Activated naive CD4-positive, alpha-beta T cell treated with anti-CD3 and anti-CD28 coated beads for 36 hours (primary cell): ENCODE results near the gene RSU1. TPM values are rescaled to one million over a fixed set of nuclear protein-coding genes. Genes with fewer than 3 reads are reported as not detected.
A peak's percentile ranks its signal among the peaks of the same experiment; 100 is the strongest.

ENCODE experiments used
- CTCF ChIA-PET: fragments of 350-600 bp; sonication (Branson Sonifier 250); formaldehyde crosslinking; loops from one replicate; lab custom pipeline; 2021; ENCODE audit warnings: antibody characterized with exemption; lab: Charles Lee
- DNase-seq: peaks from one replicate; pipeline ENCODE4 v3.0.0-alpha.2; 2020
- H3K27ac Mint-ChIP-seq: one replicate; pipeline ENCODE4 v1.8.0; 2021; ENCODE audit warnings: mild to moderate bottlenecking, mixed read lengths
- H3K27me3 Mint-ChIP-seq: one replicate; pipeline ENCODE4 v1.8.0; 2021; ENCODE audit warnings: low read depth, mixed read lengths
- H3K36me3 Mint-ChIP-seq: one replicate; pipeline ENCODE4 v1.8.0; 2021; ENCODE audit warnings: low read depth, mixed read lengths
- H3K4me1 Mint-ChIP-seq: one replicate; pipeline ENCODE4 v1.8.0; 2021; ENCODE audit warnings: low read depth, mixed read lengths
- H3K4me3 Mint-ChIP-seq: one replicate; pipeline ENCODE4 v1.8.0; 2021; ENCODE audit warnings: mild to moderate bottlenecking, moderate library complexity, mixed read lengths
- H3K9me3 Mint-ChIP-seq: one replicate; pipeline ENCODE4 v1.8.0; 2021; ENCODE audit warnings: mixed read lengths
- intact Hi-C: fragments of 100-400 bp; cut with micrococcal nuclease; formaldehyde crosslinking; loops from one replicate; pipeline ENCODE4 v1.15.1; 2023
- total RNA-seq, 2 experiments: library from RNA; stranded (reverse); gene quantifications; one replicate each; pipeline ENCODE4 v1.2.3, GENCODE V29; 2021

RSU1 gene
- total RNA-seq, 2 experiments from 2014 or later, result 43.4 to 45.1 TPM

GRCh38 chr10:16689227-16689626 is 128.0 kb downstream of the RSU1 start:
- Mint-ChIP-seq H3K36me3 (peaks cover 18% of the 10 kb centered on the region), H3K9me3 (no peaks in the 10 kb centered on the region), H3K4me3 (no peak overlapping the region), H3K4me1 (no peaks in the 10 kb centered on the region), H3K27me3 (no peaks in the 10 kb centered on the region), H3K27ac (no peak overlapping the region)
- CTCF ChIA-PET, result no interaction called here
- no peak for DNase-seq
- intact Hi-C loops, result no loop called here

GRCh38 chr10:16686054-16686902 is 130.9 kb downstream of the RSU1 start:
- Mint-ChIP-seq H3K27ac (no peak overlapping the region), H3K36me3 (peaks cover 12% of the 10 kb centered on the region), H3K9me3 (no peaks in the 10 kb centered on the region), H3K4me1 (no peaks in the 10 kb centered on the region), H3K4me3 (no peak overlapping the region), H3K27me3 (no peaks in the 10 kb centered on the region)
- no peak for DNase-seq
- intact Hi-C loops, result no loop called here
- CTCF ChIA-PET, result interaction anchor here (0.7 kb wide), 1 partner anchor 513 kb away, joined by 3 read pairs; no protein-coding TSS in a partner anchor

DNA sequence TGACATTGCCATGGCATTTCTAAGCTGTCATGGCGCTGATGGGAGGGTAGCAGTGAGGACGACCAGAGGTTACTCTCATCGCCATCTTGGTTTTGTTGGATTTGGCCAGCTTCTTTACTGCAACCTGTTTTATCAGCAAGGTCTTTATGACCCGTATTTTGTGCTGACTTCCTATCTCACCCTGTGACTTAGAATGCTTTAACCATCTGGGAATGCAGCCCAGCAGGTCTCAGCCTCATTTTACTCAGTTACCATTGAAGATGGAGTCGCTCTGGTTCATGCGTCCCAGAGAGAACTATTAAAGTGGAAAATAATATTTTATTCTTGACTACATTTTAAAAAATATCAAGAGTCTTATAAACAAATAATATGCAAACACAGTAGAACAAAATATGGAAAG is 131.7 kb downstream of the RSU1 start:
- no peak for DNase-seq
- H3K9me3 Mint-ChIP-seq, result no peaks in the 10 kb centered on the region
- H3K36me3 Mint-ChIP-seq, result peaks cover 10% of the 10 kb centered on the region
- H3K4me1 Mint-ChIP-seq, result no peaks in the 10 kb centered on the region
- intact Hi-C loops, result no loop called here
- CTCF ChIA-PET, result no interaction called here
- H3K4me3 Mint-ChIP-seq, result no peak overlapping the region
- no peak overlapping the region for H3K27ac Mint-ChIP-seq
- no peaks in the 10 kb centered on the region for H3K27me3 Mint-ChIP-seq

- H3K4me3 Mint-ChIP-seq, result no peak overlapping the region
- H3K4me1 Mint-ChIP-seq, result no peaks in the 10 kb centered on the region
- intact Hi-C loops, result no loop called here
- H3K27me3 Mint-ChIP-seq, result no peaks in the 10 kb centered on the region
- H3K9me3 Mint-ChIP-seq, result peaks cover 4% of the 10 kb centered on the region
- no peak overlapping the region for H3K27ac Mint-ChIP-seq
- no peak for DNase-seq
- H3K36me3 Mint-ChIP-seq, result peaks cover 27% of the 10 kb centered on the region
- CTCF ChIA-PET, result no interaction called here
Measured at GRCh38 chr10:16681521-16681920, 135.7 kb downstream of the RSU1 start.

DNA sequence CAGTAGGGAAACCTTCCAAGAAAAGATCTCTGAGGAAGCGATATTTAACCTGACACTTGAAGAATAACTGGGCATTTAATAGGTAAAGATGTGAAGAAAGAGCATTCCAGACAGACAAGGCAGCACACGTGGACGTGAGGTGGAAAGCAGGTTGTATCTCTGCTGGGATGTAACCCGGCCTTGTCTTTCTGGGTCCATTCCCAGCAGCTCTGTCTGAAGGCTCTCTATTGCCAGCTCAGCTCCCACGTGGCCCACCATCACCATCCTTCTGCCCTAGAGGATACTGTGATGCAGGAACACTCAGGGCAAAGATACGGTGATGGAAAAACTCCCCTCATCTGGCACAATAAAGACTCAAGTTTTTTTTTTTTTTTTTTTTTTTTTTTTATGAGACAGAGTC is 137.7 kb downstream of the RSU1 start:
- CTCF ChIA-PET, result no interaction called here
- H3K27ac Mint-ChIP-seq, result no peak overlapping the region
- no peaks in the 10 kb centered on the region for H3K27me3 Mint-ChIP-seq
- DNase-seq, result no peak
- intact Hi-C loops, result no loop called here
- peaks cover 33% of the 10 kb centered on the region for H3K36me3 Mint-ChIP-seq
- H3K4me1 Mint-ChIP-seq, result no peaks in the 10 kb centered on the region
- H3K4me3 Mint-ChIP-seq, result no peak overlapping the region
- peaks cover 4% of the 10 kb centered on the region for H3K9me3 Mint-ChIP-seq

GRCh38 chr10:16675334-16675733 is 141.9 kb downstream of the RSU1 start:
- Mint-ChIP-seq H3K27ac (no peak overlapping the region), H3K4me1 (no peaks in the 10 kb centered on the region), H3K36me3 (peaks cover 36% of the 10 kb centered on the region), H3K9me3 (peaks cover 4% of the 10 kb centered on the region), H3K4me3 (no peak overlapping the region), H3K27me3 (no peaks in the 10 kb centered on the region)
- no peak for DNase-seq
- CTCF ChIA-PET, result no interaction called here
- intact Hi-C loops, result no loop called here

GRCh38 chr10:16674147-16674703 is 143.0 kb downstream of the RSU1 start:
- Mint-ChIP-seq H3K4me3 (no peak overlapping the region), H3K9me3 (peaks cover 4% of the 10 kb centered on the region), H3K27ac (no peak overlapping the region), H3K27me3 (no peaks in the 10 kb centered on the region), H3K36me3 (peaks cover 41% of the 10 kb centered on the region), H3K4me1 (no peaks in the 10 kb centered on the region)
- no peak for DNase-seq
- intact Hi-C loops, result no loop called here
- CTCF ChIA-PET, result interaction anchor here (0.6 to 1.5 kb wide), 3 partner anchors 46 to 1033 kb away, joined by 3 to 5 read pairs (median 4); no protein-coding TSS in a partner anchor

GRCh38 chr10:16673443-16673842 is 143.8 kb downstream of the RSU1 start:
- intact Hi-C loops, result no loop called here
- H3K27me3 Mint-ChIP-seq, result no peaks in the 10 kb centered on the region
- no peak overlapping the region for H3K27ac Mint-ChIP-seq
- peaks cover 42% of the 10 kb centered on the region for H3K36me3 Mint-ChIP-seq
- H3K4me3 Mint-ChIP-seq, result no peak overlapping the region
- H3K9me3 Mint-ChIP-seq, result peaks cover 4% of the 10 kb centered on the region
- peaks cover 2% of the 10 kb centered on the region for H3K4me1 Mint-ChIP-seq
- no peak for DNase-seq
- CTCF ChIA-PET, result interaction anchor here (1.5 kb wide), 1 partner anchor 104 kb away, joined by 4 read pairs; no protein-coding TSS in a partner anchor

GRCh38 chr10:16663444-16663843 is 153.8 kb downstream of the RSU1 start:
- intact Hi-C loops, result no loop called here
- H3K27ac Mint-ChIP-seq, result no peak overlapping the region
- H3K27me3 Mint-ChIP-seq, result no peaks in the 10 kb centered on the region
- H3K4me1 Mint-ChIP-seq, result peaks cover 21% of the 10 kb centered on the region
- H3K36me3 Mint-ChIP-seq, result peaks cover 3% of the 10 kb centered on the region
- no peak overlapping the region for H3K4me3 Mint-ChIP-seq
- no peak for DNase-seq
- no peaks in the 10 kb centered on the region for H3K9me3 Mint-ChIP-seq
- CTCF ChIA-PET, result no interaction called here

GRCh38 chr10:16662923-16663322 is 154.3 kb downstream of the RSU1 start:
- Mint-ChIP-seq H3K9me3 (no peaks in the 10 kb centered on the region), H3K4me3 (no peak overlapping the region), H3K4me1 (peaks cover 19% of the 10 kb centered on the region), H3K27ac (no peak overlapping the region), H3K36me3 (no peaks in the 10 kb centered on the region), H3K27me3 (no peaks in the 10 kb centered on the region)
- CTCF ChIA-PET, result no interaction called here
- DNase-seq, result no peak
- intact Hi-C loops, result no loop called here

DNA sequence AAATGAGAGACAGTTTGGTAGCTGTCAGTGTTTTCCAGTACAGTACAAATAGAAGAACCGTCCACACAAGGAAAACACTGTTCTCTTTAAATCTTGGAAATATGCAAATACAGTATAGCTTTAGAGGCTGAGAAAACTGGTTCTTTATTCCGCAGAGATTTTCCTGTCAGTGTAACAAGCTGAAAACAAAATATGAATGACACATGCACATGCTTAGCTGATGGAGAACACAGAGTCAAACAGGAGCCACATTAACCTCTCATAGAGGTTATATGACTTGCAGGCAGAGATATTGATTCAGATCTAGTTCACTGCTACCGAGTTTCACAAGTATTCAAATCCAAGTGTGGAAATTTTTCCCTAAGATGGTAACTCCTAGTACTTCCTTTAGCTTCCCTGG is 160.3 kb downstream of the RSU1 start:
- H3K4me1 Mint-ChIP-seq, result peaks cover 22% of the 10 kb centered on the region

DNA sequence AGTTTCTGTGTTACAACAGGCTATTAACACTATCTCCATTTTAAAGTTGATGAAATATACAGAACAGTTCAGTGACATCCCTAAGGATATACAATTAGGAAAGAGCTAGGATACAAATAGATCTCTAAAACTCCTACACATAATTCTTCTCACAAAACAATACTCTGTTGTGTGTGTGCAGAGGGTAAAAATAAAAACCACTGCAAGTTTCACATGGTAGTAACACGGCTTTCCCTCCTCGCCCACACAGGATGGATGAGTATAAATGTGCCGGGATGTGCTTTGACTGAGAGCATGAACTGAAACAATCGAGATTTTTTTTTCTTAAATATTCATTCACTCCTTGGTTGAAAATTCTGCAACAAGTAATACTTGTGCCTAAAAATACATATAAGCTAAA is 164.0 kb downstream of the RSU1 start:
- Mint-ChIP-seq H3K9me3 (no peaks in the 10 kb centered on the region), H3K36me3 (no peaks in the 10 kb centered on the region), H3K27ac (no peak overlapping the region), H3K27me3 (no peaks in the 10 kb centered on the region), H3K4me1 (peaks cover 13% of the 10 kb centered on the region), H3K4me3 (no peak overlapping the region)
- intact Hi-C loops, result no loop called here
- DNase-seq, result peak; percentile 8
- CTCF ChIA-PET, result no interaction called here

More for the DNA sequence above, 160.3 kb downstream of the RSU1 start:
- CTCF ChIA-PET, result no interaction called here
- H3K27me3 Mint-ChIP-seq, result no peaks in the 10 kb centered on the region
- no peak for DNase-seq
- no peaks in the 10 kb centered on the region for H3K9me3 Mint-ChIP-seq
- H3K36me3 Mint-ChIP-seq, result no peaks in the 10 kb centered on the region
- H3K27ac Mint-ChIP-seq, result no peak overlapping the region
- intact Hi-C loops, result no loop called here
- no peak overlapping the region for H3K4me3 Mint-ChIP-seq

GRCh38 chr10:16652154-16652553 is 165.1 kb downstream of the RSU1 start:
- peaks cover 13% of the 10 kb centered on the region for H3K4me1 Mint-ChIP-seq
- CTCF ChIA-PET, result interaction anchor here (0.6 kb wide), 1 partner anchor 228 kb away, joined by 3 read pairs; no protein-coding TSS in a partner anchor
- no peaks in the 10 kb centered on the region for H3K9me3 Mint-ChIP-seq
- no peak overlapping the region for H3K27ac Mint-ChIP-seq
- H3K36me3 Mint-ChIP-seq, result peaks cover 3% of the 10 kb centered on the region
- intact Hi-C loops, result no loop called here
- no peaks in the 10 kb centered on the region for H3K27me3 Mint-ChIP-seq
- DNase-seq, result no peak
- no peak overlapping the region for H3K4me3 Mint-ChIP-seq
